Stomach (tissue), 9 donors: ENCODE results near the gene ACAD11. TPM values are rescaled to one million over a fixed set of nuclear protein-coding genes. Genes with fewer than 3 reads are reported as not detected.

Experiments used
- DNase-seq, 2 donors: peaks; one replicate each; pipeline versions ENCODE4 v3.0.0 to v3.0.0-alpha.2; 2013 to 2019
- H3K27ac ChIP-seq, 5 donors: fragments of 200-600 bp in 4 of 5; sonication (generic) in 4 of 5; one replicate each; pipeline ENCODE4 v1.5.1; 2013 to 2019; ENCODE audit warnings: mild to moderate bottlenecking in 1 of 5, moderate library complexity in 1 of 5
- H3K27me3 ChIP-seq, 3 donors: fragments of 200-600 bp; sonication (generic); one replicate each; pipeline ENCODE4 v1.5.1; 2017 to 2019; ENCODE audit warnings: mixed run types in 1 of 3
- H3K36me3 ChIP-seq, 4 donors: fragments of 200-600 bp; sonication (generic); 1 replicate in 3 of 4; 2 replicates in 1 of 4; pipeline ENCODE4 v1.5.1; 2016 to 2019
- H3K4me1 ChIP-seq, 4 donors: fragments of 200-600 bp; sonication (generic); one replicate each; pipeline ENCODE4 v1.5.1; 2016 to 2019
- H3K4me3 ChIP-seq, 4 donors: fragments of 200-600 bp; sonication (generic) in 3 of 4; one replicate each; pipeline ENCODE4 v1.5.1; 2016 to 2019; ENCODE audit warnings: mild to moderate bottlenecking in 1 of 4
- H3K9me3 ChIP-seq, 4 donors: fragments of 200-600 bp; sonication (generic); one replicate each; pipeline ENCODE4 v1.5.1; 2016 to 2019
- CTCF ChIP-seq, 7 experiments: fragments of 450-650 bp in 4 of 7; fragments of 200-600 bp in 3 of 7; sonication (generic) in 3 of 7; IDR thresholded peaks; one replicate each; pipeline ENCODE4 v1.5.1; 2016 to 2019; ENCODE audit warnings: antibody characterized with exemption in 7 of 7, control low read depth in 2 of 7, mild to moderate bottlenecking in 1 of 7
- EP300 ChIP-seq: sonication (generic); formaldehyde crosslinking; IDR thresholded peaks from one replicate; pipeline ENCODE4 v1.6.1; 2017; ENCODE audit warnings: antibody characterized with exemption
- POLR2A ChIP-seq, 4 donors: fragments of 450-650 bp; IDR thresholded peaks; one replicate each; pipeline ENCODE4 v1.6.1; 2016; ENCODE audit warnings: antibody characterized with exemption in 4 of 4, control low read depth in 2 of 4, mild to moderate bottlenecking in 1 of 4, moderate library complexity in 1 of 4
- POLR2AphosphoS5 ChIP-seq, 3 donors: sonication (generic); formaldehyde crosslinking; IDR thresholded peaks; one replicate each; pipeline ENCODE4 v1.6.1; 2016; ENCODE audit warnings: antibody characterized with exemption in 3 of 3
- WGBS, 5 donors: extraction: QIAGEN DNeasy Blood & Tissue Kit in 3 of 5; methylation state at CpG; one replicate each; pipeline versions ENCODE4 v1.1.5 to v1.1.7; 2013 to 2018; 5-methylcytosine and 5-hydroxymethylcytosine counted together
- intact Hi-C: fragments of 100-400 bp; cut with DNase I; formaldehyde crosslinking; loops from one replicate; pipeline ENCODE4 v1.15.1; 2023; ENCODE audit warnings: low total_unique reads
- polyA plus RNA-seq, 3 donors: library from polyadenylated mRNA; stranded (reverse); fragments of 200-250 nt; gene quantifications; one replicate each; pipeline ENCODE4 v1.2.3, GENCODE V29; 2013
- total RNA-seq, 5 donors: library from RNA; depleted of rRNA; stranded (reverse); fragments of >200 nt; gene quantifications; one replicate each; pipeline versions ENCODE4 v1.1.0 to v1.2.3, GENCODE V29; 2014 to 2016
- donor health status: healthy with polysubstance abuse.
- donor health status: Bipolar disorder and iron deficiency.
- donor health status: healthy.

Gene ACAD11
- total and polyA plus RNA-seq, 8 donors, result 2.6 to 137 (median 26.2) TPM

DNA sequence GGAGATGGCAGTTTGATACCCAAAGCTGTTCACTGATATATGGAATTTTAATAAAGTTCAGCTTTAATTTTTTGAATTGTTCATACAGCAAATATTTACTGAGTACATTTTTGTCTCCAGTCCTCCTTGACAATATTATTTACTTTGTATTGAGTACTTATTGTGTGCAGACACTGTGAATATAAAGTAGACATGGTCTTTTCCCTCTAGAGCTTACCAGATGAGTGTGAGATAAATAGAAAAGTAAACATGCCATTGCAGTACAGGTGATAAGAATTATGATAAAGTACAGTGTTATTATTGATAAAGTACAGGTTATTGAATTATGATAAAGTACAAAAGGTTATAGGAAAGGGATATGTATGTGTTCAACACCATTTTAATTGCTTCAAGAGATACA is 2.6 kb upstream of the ACAD11 start:
- intact Hi-C loops, result no loop called here

DNA sequence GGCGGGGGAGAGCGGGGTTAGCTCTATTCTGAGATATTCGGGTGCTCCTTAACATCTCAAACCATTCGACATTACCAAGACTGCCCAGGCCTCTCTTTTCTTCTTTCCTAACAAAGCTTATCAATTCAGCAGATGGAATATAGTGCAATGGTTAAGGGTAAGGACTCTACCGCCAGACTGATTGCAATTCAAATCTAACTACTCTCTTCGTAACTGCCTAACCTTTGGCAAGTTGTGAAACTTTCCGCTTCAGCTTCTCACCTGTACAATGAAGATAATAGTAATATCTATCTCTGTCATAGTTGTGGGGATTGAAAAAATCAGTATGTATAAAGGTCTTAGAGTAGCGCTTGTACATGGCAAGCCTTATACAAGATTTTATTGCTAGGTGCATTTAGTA is 1.5 kb upstream of the ACAD11 start:
- intact Hi-C loops, result no loop called here
- Histone ChIP-seq H3K4me1 (peaks cover 21 to 69% (median 46%) of the 10 kb centered on the region in 4 donors), H3K27ac (peak overlapping the region; percentile 13 to 94 (median 92)), H3K27me3 (no peaks in the 10 kb centered on the region), H3K36me3 (no peaks in the 10 kb centered on the region), H3K9me3 (no peaks in the 10 kb centered on the region), H3K4me3 (peak overlapping the region; percentile 63 to 91 (median 84))
- 8 to 20% (median 10%) methylated on average over 8 of the region's 8 CpGs for WGBS, 5 donors
- no peak for TF ChIP-seq EP300
- peak in 1 of 2 donors; percentile 24 for DNase-seq

More for the DNA sequence above, 2.6 kb upstream of the ACAD11 start:
- Histone ChIP-seq H3K9me3 (no peaks in the 10 kb centered on the region), H3K4me3 (peak overlapping the region in 2 of 4 donors; percentile 63 to 87), H3K36me3 (peaks cover 0 to 8% (median 5%) of the 10 kb centered on the region in 4 donors), H3K4me1 (peaks cover 21 to 75% (median 46%) of the 10 kb centered on the region in 4 donors), H3K27ac (no peak overlapping the region), H3K27me3 (no peaks in the 10 kb centered on the region)
- TF ChIP-seq CTCF (IDR thresholded peaks at IDR 0.05) (no peak), EP300 (no peak), POLR2A (IDR thresholded peaks at IDR 0.05) (no peak), POLR2AphosphoS5 (IDR thresholded peaks at IDR 0.05) (no peak)
- DNase-seq, result no peak

- Histone ChIP-seq H3K4me3 (peak overlapping the region; percentile 63 to 91 (median 84)), H3K4me1 (peaks cover 21 to 65% (median 45%) of the 10 kb centered on the region in 4 donors), H3K27me3 (no peaks in the 10 kb centered on the region), H3K27ac (peak overlapping the region; percentile 87 to 95 (median 93)), H3K9me3 (no peaks in the 10 kb centered on the region), H3K36me3 (no peaks in the 10 kb centered on the region)
- intact Hi-C loops, result no loop called here
- TF ChIP-seq POLR2A (IDR thresholded peaks at IDR 0.05) (no peak), EP300 (no peak), POLR2AphosphoS5 (IDR thresholded peaks at IDR 0.05) (no peak)
- WGBS, 5 donors, result 0 to 3% (median 1%) methylated on average over 3 to 5 of the region's 5 CpGs
- no peak for DNase-seq
Observed at GRCh38 chr3:132660811-132661070, 1.1 kb upstream of the ACAD11 start.

DNA sequence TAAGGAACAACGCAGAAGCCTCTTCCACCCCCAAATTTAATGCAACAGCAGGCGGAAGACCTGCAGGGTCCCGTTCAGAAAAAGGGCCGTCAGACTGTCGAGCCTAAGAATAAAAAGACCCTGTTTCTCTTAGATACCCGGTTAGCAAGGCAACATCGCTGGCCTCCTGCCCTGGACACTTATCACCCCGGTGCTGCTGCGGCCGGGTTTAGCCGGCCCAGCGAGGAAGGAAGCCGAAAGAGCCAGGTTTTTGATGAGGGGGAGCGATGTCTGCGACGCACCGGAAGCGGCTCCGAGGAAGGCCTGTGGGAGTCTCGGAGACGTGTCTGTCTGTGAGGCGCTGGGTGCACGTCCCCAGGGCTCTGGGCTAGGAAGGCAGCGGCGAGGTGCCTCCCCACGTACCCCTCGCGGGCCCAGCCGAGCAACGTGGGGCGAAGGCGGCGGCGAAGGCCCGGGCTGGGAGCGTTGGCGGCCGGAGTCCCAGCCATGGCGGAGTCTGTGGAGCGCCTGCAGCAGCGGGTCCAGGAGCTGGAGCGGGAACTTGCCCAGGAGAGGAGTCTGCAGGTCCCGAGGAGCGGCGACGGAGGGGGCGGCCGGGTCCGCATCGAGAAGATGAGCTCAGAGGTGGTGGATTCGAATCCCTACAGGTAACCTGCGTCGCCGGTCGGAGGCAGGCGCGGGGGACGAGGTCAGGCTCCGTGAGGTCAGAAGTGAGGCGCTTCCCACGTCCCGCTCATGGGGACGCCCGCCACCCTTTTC is 622 bp upstream of the ACAD11 start, which contains the start of gene UBA5:
Gene UBA5 (plus strand): TSS at position 278 of the 759 bp plus-strand sequence. CDS start 209 bp downstream, at position 487.
- peak within 1 kb of the TSS; percentile 63 to 91 (median 84) for H3K4me3 ChIP-seq
- WGBS, 5 donors, result 0% methylated on average over 38 to 64 of the region's 64 CpGs
- peak; percentile 69 to 88 for DNase-seq
- H3K27ac ChIP-seq, result peak within 1 kb of the TSS; percentile 87 to 95 (median 93)
- H3K36me3 ChIP-seq, result no peaks in the 10 kb centered on the region
- H3K9me3 ChIP-seq, result no peaks in the 10 kb centered on the region
- H3K27me3 ChIP-seq, result no peaks in the 10 kb centered on the region
- intact Hi-C loops, result no loop called here
- peaks cover 21 to 64% (median 44%) of the 10 kb centered on the region in 4 donors for H3K4me1 ChIP-seq
- TF ChIP-seq CTCF (IDR thresholded peaks at IDR 0.05) (no peak), POLR2AphosphoS5 (IDR thresholded peaks at IDR 0.05) (peak in 1 of 3 donors; percentile 39)

- Histone ChIP-seq H3K4me3 (peak overlapping the region; percentile 63 to 91 (median 84)), H3K9me3 (no peaks in the 10 kb centered on the region), H3K4me1 (peaks cover 21 to 58% (median 42%) of the 10 kb centered on the region in 4 donors), H3K27me3 (no peaks in the 10 kb centered on the region), H3K36me3 (no peaks in the 10 kb centered on the region), H3K27ac (peak overlapping the region in 4 of 5 donors; percentile 87 to 94 (median 92))
- DNase-seq, result no peak
- intact Hi-C loops, result no loop called here
- 9 to 14% (median 11%) methylated on average over 7 of the region's 7 CpGs for WGBS, 5 donors
- TF ChIP-seq CTCF (IDR thresholded peaks at IDR 0.05), result no peak
- TF ChIP-seq POLR2AphosphoS5 (IDR thresholded peaks at IDR 0.05), result no peak
- TF ChIP-seq EP300, result no peak
- TF ChIP-seq POLR2A (IDR thresholded peaks at IDR 0.05), result no peak
Observed at GRCh38 chr3:132659000-132659364, 627 bp downstream of the ACAD11 start.
